CD4-positive, alpha-beta T cell treated with Interleukin-4 for 4 hours (primary cell): ENCODE data around the gene C6orf120.

Source experiments
- DNase-seq: peaks from one replicate; pipeline ENCODE4 v3.0.0-alpha.2; 2020

Gene C6orf120

DNA sequence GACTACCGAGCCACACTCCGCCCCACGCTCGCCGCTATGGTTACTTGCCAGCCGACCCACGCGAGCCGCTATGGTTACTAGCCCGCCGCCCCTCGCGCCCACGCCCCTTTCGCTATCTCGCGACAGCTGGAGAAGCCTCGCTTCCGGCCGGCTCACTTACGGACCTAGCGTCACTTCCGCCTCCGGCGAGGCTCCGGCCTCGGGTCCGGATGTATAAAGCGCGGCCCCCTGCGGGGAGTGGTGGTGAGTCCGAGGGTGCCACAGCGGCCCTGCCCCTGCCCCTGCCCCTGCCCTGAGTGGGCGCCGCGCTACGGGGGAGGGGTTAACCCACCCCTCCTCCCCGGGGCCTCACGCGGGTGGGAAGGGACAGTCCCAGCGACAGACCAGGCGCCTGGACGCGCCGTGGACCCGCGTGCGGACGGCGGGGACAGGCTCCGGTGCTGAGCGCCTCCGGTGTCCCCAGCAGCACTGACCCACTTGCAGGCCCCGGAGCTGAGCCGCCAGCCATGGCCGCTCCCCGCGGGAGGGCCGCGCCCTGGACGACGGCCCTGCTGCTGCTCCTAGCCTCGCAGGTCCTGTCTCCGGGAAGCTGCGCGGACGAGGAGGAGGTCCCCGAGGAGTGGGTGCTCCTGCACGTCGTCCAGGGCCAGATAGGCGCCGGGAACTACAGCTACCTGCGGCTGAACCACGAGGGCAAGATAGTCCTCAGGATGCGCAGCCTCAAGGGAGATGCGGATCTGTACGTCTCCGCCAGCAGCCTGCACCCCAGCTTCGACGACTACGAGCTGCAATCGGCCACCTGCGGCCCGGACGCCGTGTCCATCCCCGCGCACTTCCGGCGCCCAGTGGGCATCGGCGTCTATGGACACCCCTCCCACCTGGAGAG, at the start of gene C6orf120, which contains the start of gene WDR27:
TSS of gene C6orf120 (plus strand) at position 173 of the 886 bp plus-strand sequence. CDS start at position 507, 334 bp downstream.
TSS of gene WDR27 (minus strand) at position 76 of the 886 bp plus-strand sequence. CDS start 13,024 bp downstream, outside the sequence.
- peak; percentile 97 for DNase-seq

GRCh38 chr6:169652896-169653295, 49.0 kb upstream of the C6orf120 start:
- DNase-seq: no peak

DNA sequence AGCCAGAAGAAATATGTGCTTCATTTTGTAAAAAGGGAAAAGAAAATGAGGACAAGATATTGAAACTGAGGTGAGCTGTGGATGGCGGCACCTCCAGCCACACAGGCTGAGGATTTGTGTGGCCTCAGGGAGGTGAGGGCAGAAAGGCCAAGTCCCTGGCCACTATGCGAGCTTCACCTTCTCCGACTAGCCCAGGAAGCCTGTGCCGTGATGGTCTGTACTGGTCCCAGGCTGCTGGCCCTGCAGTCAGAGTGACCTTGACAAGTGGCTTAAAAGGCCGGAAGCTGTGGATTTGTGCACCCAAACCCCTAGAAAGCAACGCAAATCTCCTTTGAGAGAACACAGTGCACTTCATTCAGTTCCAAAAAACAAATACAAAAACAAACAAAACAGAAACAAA, 48.2 kb upstream of the C6orf120 start:
- no peak for DNase-seq

GRCh38 chr6:169654598-169655391, 47.1 kb upstream of the C6orf120 start:
- DNase-seq: no peak

DNA sequence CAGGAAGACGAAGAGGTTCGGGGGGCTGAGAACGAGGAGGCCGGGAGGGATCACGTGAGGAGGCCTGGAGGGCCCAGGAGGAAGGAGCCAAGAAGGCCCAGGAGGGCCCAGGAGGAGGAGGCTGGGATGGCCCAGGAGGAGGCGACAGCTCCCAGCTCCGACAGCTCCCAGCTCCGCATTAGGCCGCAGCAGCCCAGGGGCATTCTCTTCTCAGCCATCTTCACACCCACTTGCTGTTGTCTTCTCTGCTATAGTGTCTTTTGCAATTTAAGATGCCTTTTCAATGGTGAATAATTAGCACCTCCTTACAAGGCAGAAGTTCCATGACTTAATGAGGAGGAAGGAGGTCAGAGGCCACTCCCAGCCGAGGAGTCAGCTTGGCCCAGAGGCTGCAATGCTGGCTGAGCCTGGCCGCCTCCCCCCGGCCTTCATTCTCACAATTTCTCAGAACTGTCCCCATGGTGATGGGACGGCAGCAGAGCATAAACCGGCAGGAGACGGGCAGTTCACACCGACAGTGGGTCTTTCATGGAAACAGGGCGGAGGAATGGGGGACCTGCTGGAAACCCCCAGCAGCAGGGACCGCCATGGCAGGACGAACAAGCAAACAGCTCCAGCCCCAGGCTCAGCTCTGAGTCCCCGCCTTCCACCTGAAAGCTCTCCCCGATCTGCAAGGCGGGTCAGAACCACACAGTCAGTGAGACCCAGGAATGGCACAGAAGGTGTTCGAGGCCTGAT, 45.2 kb upstream of the C6orf120 start:
- no peak for DNase-seq

GRCh38 chr6:169657284-169657610, 44.7 kb upstream of the C6orf120 start:
- DNase-seq: no peak

- no peak for DNase-seq
Observed at GRCh38 chr6:169659820-169660610, 41.9 kb upstream of the C6orf120 start.

DNA sequence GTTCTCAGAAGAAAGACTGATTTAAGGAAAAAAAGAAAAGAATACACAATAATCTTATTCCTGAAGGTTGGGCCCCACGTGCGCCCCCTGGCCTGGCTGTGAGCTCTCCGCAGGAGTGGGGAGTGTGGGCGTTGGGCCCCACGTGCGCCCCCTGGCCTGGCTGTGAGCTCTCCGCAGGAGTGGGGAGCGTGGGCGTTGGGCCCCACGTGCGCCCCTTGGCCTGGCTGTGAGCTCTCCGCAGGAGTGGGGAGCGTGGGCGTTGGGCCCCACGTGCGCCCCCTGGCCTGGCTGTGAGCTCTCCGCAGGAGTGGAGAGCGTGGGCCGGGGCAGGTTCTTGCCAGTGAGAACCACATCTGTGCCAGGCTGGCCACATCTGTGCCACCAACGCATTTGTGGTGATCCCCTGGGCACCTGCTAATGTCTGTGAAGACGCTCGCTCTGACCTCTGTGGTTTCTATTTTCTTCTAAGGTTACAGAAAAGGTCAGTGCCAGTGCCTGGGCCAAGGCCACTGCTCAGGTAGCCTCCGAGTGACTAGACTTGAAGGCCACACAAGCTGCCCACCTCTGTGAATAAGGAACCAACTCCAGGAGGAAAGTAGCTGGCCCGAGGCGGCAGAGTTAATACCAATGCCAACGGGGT, 41.1 kb upstream of the C6orf120 start:
- no peak for DNase-seq

GRCh38 chr6:169661391-169661756, 40.6 kb upstream of the C6orf120 start:
- DNase-seq: no peak

DNA sequence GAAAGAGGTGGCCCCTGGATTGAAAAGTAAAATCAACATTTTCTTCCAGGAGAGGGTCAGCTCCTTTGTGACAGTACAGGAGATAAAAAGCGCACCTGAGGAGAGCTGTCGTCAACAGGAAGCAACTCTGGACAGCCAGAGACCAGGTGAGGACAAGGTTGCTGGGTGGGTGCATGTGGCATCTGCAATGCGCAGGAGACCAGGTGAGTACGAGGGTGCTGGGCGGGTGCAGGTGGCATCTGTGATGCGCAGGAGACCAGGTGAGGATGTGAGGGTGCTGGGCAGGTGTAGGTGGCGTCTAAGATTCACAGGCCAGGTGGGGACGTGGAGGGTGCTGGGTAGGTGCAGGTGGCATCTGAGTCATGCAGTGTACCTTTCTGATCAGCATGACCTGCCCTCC, 38.5 kb upstream of the C6orf120 start:
- DNase-seq: no peak

DNA sequence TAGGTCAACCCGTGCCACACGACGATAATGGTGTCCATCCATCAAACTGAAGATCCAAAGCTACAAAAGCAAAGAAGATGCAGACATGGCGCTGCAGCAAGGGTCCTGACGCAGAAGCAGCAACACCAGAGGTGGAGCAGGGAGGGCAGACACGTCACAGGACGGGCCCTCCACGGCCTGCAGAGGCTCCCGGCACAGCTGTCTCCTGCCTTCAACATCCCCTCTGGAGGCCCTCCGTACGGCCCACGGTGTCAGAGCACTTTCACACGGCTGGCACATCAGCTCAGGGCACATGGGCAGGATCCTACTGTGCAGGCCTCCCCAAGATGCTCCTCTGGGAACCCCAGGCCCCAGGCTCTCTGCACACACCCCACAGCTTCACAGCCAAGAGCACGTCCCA, 37.7 kb upstream of the C6orf120 start:
- no peak for DNase-seq

- no peak for DNase-seq
Observed at GRCh38 chr6:169665289-169665688, 36.6 kb upstream of the C6orf120 start.

GRCh38 chr6:169666441-169666840, 35.5 kb upstream of the C6orf120 start:
- DNase-seq: no peak

DNA sequence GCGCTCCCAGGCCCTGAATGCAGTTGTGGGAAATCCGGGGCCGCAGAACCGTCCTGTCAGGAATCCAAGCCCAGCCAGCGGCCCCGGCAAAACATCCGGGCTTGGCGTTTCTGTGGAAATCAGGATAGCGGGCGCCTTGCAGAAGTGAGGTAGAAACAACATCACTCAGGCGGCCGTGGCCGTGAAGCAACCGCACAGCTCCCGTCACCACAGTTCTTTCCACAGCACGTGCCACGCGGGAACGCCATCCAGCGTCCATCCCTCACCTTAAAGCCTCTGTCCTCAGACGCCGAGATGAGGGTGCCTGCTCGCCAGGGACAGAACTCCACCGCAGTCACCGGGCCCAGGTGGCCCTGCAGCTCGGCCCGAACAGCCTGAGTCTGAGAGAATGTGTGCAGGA, 34.2 kb upstream of the C6orf120 start:
- DNase-seq: no peak

GRCh38 chr6:169668203-169668847, 33.6 kb upstream of the C6orf120 start:
- no peak for DNase-seq

GRCh38 chr6:169669147-169669546, 32.8 kb upstream of the C6orf120 start:
- no peak for DNase-seq

DNA sequence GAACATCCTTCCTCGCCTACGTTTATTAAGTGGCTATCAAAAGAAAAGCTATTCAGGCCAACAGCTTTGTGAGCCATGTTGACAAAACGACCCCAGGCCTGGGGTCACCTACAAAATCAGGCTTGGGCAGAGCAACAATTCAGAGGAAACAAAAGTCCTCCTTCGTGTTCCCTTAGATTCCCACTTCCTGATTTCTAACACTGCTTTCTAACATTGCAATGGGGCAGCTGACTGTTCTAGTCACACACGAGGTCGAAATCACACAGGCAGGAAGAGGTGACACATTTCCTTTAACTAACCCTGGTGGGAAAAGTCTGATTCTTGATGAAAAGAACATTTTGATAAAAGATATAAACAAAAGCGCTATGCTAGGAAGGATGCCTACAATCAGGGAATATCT, 32.0 kb upstream of the C6orf120 start:
- no peak for DNase-seq

DNA sequence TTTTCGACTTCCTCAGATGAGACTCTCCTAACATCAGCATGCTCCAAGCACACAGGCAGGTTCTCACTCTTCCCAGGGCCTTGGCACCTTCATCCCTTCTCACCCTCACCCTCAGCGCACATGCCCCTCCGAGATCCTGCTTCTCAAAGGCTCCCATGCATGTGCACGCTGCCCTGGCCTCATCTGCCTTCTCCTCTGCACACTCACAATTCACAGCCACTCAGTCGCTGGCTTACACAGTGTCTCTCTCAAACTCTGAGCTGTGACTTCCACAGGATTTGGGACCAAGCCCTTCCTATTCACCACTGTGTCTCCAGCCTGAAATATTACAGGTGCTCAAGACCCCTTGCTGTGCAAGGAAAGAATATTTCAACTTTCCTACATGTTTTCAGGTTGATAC, 30.4 kb upstream of the C6orf120 start:
- DNase-seq: no peak

GRCh38 chr6:169675011-169675410, 26.9 kb upstream of the C6orf120 start:
- DNase-seq: no peak

DNA sequence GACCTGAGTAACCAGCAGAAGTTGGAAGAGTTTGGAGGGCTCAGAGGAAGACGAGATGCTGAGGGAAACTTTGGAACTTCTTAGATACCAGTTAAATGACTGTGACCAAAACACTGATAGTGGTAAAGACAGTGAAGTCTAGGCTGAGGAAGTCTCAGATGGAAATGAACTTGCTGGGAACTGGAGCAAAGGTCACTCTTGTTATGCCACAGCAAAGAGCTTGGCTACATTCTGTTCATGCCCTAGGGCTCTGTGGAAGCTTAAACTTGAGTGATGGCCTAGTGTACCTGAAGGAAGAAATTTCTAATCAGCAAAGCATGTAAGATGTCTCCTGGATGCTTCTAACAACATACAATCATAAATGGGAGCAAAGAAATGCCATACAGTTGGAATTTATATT, 24.8 kb upstream of the C6orf120 start:
- DNase-seq: no peak

- no peak for DNase-seq
Observed at GRCh38 chr6:169678342-169678741, 23.6 kb upstream of the C6orf120 start.
